Measurements from ENCODE around the gene MTCH2.

DNA sequence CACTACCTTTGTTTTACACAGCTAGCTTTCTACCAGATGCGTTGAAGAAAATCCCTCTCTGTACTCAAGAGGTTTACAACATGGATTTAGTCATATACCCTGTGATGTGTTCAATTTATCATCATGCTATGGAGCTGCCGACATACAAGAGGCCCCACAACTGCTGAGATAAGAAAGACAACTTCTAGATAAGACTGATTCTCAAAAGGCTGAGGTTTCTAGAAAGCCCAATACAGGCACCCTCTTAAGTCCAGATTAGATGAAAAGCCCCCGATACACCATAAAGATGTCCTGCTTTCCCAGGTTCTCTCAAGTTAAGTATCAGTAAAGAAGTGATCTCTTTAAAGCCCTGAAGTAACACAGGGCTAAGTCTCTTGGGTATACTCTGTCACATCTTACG is 14.3 kb downstream of the MTCH2 start:
- TF ChIP-seq POLR2AphosphoS5 (IDR thresholded peaks at IDR 0.05; ENCODE audit: low read depth, low read length) (no peak), EZH2phosphoT487 (IDR thresholded peaks at IDR 0.05; ENCODE audit: borderline replicate concordance) (no peak), SP1 (IDR thresholded peaks at IDR 0.05; ENCODE audit: low read depth) (no peak), YY1 (IDR thresholded peaks at IDR 0.05; ENCODE audit: extremely low read depth, insufficient replicate concordance, low read depth, low read length) (no peak), SIN3A (IDR thresholded peaks at IDR 0.05; ENCODE audit: low read depth) (no peak), TCF7L2 (IDR thresholded peaks at IDR 0.05; ENCODE audit: borderline replicate concordance, extremely low read depth, insufficient read depth, insufficient read length) (no peak)

Data from HCT116 (cell line).